H9 (cell line): ENCODE measurements around the gene MYO18B. TPM values are rescaled to one million over a fixed set of nuclear protein-coding genes. Genes with fewer than 3 reads are reported as not detected.

Source experiments
- DNase-seq: peaks from one replicate; pipeline ENCODE4 v3.0.0-alpha.2; 2017
- H2AFZ ChIP-seq: one replicate; pipeline ENCODE4 v1.6.1; 2013; ENCODE audit warnings: mild to moderate bottlenecking, low read length, control low read depth, moderate library complexity
- H2AK5ac ChIP-seq: 2 replicates; pipeline ENCODE4 v1.6.1; 2013; ENCODE audit warnings: low read length, control low read depth, mixed read lengths; ENCODE audit not compliant: insufficient read length
- H2BK120ac ChIP-seq: one replicate; pipeline ENCODE4 v1.6.1; 2013; ENCODE audit warnings: low read depth, mild to moderate bottlenecking, low read length, control low read depth, inconsistent platforms; ENCODE audit not compliant: poor library complexity, severe bottlenecking
- H2BK12ac ChIP-seq: 2 replicates; pipeline ENCODE4 v1.6.1; 2013; ENCODE audit warnings: low read length, control low read depth, mixed read lengths, low read depth; ENCODE audit not compliant: insufficient read length
- H2BK15ac ChIP-seq: 2 replicates; pipeline ENCODE4 v1.6.1; 2013; ENCODE audit warnings: low read depth, low read length, control low read depth
- H2BK20ac ChIP-seq: one replicate; pipeline ENCODE4 v1.6.1; 2013; ENCODE audit warnings: low read depth, mild to moderate bottlenecking, low read length, control low read depth, inconsistent platforms; ENCODE audit not compliant: poor library complexity, severe bottlenecking
- H2BK5ac ChIP-seq: 2 replicates; pipeline ENCODE4 v1.6.1; 2013; ENCODE audit warnings: low read length, control low read depth, mixed read lengths; ENCODE audit not compliant: insufficient read length
- H3K14ac ChIP-seq: 2 replicates; pipeline ENCODE4 v1.6.1; 2013; ENCODE audit warnings: low read length, control low read depth; ENCODE audit not compliant: insufficient read depth
- H3K18ac ChIP-seq: 2 replicates; pipeline ENCODE4 v1.6.1; 2013; ENCODE audit warnings: low read depth, mild to moderate bottlenecking, mixed read lengths, low read length, control low read depth; ENCODE audit not compliant: insufficient read length
- H3K23ac ChIP-seq: 2 replicates; pipeline ENCODE4 v1.6.1; 2013; ENCODE audit warnings: low read length, control low read depth, mixed read lengths, low read depth; ENCODE audit not compliant: insufficient read length
- H3K23me2 ChIP-seq: 2 replicates; pipeline ENCODE4 v1.6.1; 2013; ENCODE audit warnings: low read depth, mild to moderate bottlenecking, mixed read lengths, low read length, control low read depth; ENCODE audit not compliant: insufficient read length, poor library complexity, severe bottlenecking
- H3K27ac ChIP-seq: 2 replicates; pipeline ENCODE4 v1.5.1; 2013; ENCODE audit warnings: low read length, control low read depth, mixed read lengths, low read depth; ENCODE audit not compliant: insufficient read length
- H3K27me3 ChIP-seq: 2 replicates; pipeline ENCODE4 v1.6.1; 2013; ENCODE audit warnings: low read length, control low read depth, inconsistent platforms; ENCODE audit not compliant: insufficient read depth
- H3K4ac ChIP-seq: 2 replicates; pipeline ENCODE4 v1.6.1; 2013; ENCODE audit warnings: low read depth, mild to moderate bottlenecking, control low read depth, inconsistent platforms, low read length, moderate library complexity
- H3K4me1 ChIP-seq: 2 replicates; pipeline ENCODE4 v1.6.1; 2013; ENCODE audit warnings: low read length, control low read depth, inconsistent platforms; ENCODE audit not compliant: insufficient read depth
- H3K4me2 ChIP-seq: 2 replicates; pipeline ENCODE4 v1.6.1; 2013; ENCODE audit warnings: low read length, control low read depth, mixed read lengths; ENCODE audit not compliant: insufficient read length, insufficient read depth
- H3K56ac ChIP-seq: 2 replicates; pipeline ENCODE4 v1.6.1; 2013; ENCODE audit warnings: low read depth, mild to moderate bottlenecking, mixed read lengths, low read length, control low read depth; ENCODE audit not compliant: insufficient read length
- H3K79me1 ChIP-seq: 2 replicates; pipeline ENCODE4 v1.6.1; 2013; ENCODE audit warnings: low read depth, mild to moderate bottlenecking, moderate library complexity, low read length, control low read depth, inconsistent platforms; ENCODE audit not compliant: insufficient read depth, poor library complexity, severe bottlenecking
- H3K79me2 ChIP-seq: 2 replicates; pipeline ENCODE4 v1.6.1; 2013; ENCODE audit warnings: low read length, control low read depth, inconsistent platforms; ENCODE audit not compliant: insufficient read depth
- H3K9ac ChIP-seq: 2 replicates; pipeline ENCODE4 v1.6.1; 2013; ENCODE audit warnings: low read length, control low read depth, mixed read lengths; ENCODE audit not compliant: insufficient read length; ENCODE audit errors: extremely low read depth
- H3K9me3 ChIP-seq: one replicate; pipeline ENCODE4 v1.6.1; 2013; ENCODE audit warnings: low read depth, low read length, inconsistent platforms; ENCODE audit not compliant: control insufficient read depth
- H3T11ph ChIP-seq: one replicate; pipeline ENCODE4 v1.6.1; 2013; ENCODE audit warnings: mild to moderate bottlenecking, low read length, control low read depth, inconsistent platforms
- H4K20me1 ChIP-seq: one replicate; pipeline ENCODE4 v1.6.1; 2013; ENCODE audit not compliant: control insufficient read depth, insufficient read length, insufficient read depth
- H4K5ac ChIP-seq: 2 replicates; pipeline ENCODE4 v1.6.1; 2013; ENCODE audit warnings: low read depth, mild to moderate bottlenecking, mixed read lengths, low read length, control low read depth; ENCODE audit not compliant: insufficient read length
- H4K8ac ChIP-seq: replicated peaks from 2 replicates; pipeline ENCODE4 v1.6.1; 2013; ENCODE audit warnings: low read length, control low read depth, mixed read lengths, low read depth; ENCODE audit not compliant: insufficient read length
- H4K91ac ChIP-seq: 2 replicates; pipeline ENCODE4 v1.6.1; 2013; ENCODE audit warnings: low read depth, mild to moderate bottlenecking, moderate library complexity, mixed read lengths, low read length, control low read depth; ENCODE audit not compliant: insufficient read length
- H3K27ac Mint-ChIP-seq, 3 experiments: 2 replicates in 2 of 3; 3 replicates in 1 of 3; pipeline ENCODE4 v1.8.0; 2020 to 2021; ENCODE audit warnings: mixed read lengths in 3 of 3, mild to moderate bottlenecking in 1 of 3, moderate library complexity in 1 of 3
- H3K27me3 Mint-ChIP-seq: 2 replicates; pipeline ENCODE4 v1.8.0; 2021; ENCODE audit warnings: low read depth, mild to moderate bottlenecking, moderate library complexity, mixed read lengths
- H3K36me3 Mint-ChIP-seq, 3 experiments: 2 replicates in 2 of 3; 3 replicates in 1 of 3; pipeline ENCODE4 v1.8.0; 2020 to 2021; ENCODE audit warnings: low read depth in 3 of 3, mixed read lengths in 3 of 3; ENCODE audit not compliant: insufficient read depth in 1 of 3
- H3K4me1 Mint-ChIP-seq, 2 experiments: 2 replicates each; pipeline ENCODE4 v1.8.0; 2020; ENCODE audit warnings: mixed read lengths in 2 of 2
- H3K4me3 Mint-ChIP-seq, 2 experiments: 2 replicates in 1 of 2; 3 replicates in 1 of 2; pipeline ENCODE4 v1.8.0; 2020 to 2021; ENCODE audit warnings: mild to moderate bottlenecking in 2 of 2, mixed read lengths in 2 of 2, moderate library complexity in 1 of 2
- H3K9me3 Mint-ChIP-seq, 2 experiments: 2 replicates in 1 of 2; 3 replicates in 1 of 2; pipeline ENCODE4 v1.8.0; 2020; ENCODE audit warnings: mild to moderate bottlenecking in 2 of 2, mixed read lengths in 2 of 2, moderate library complexity in 1 of 2
- WGBS: extraction: QIAGEN DNeasy Blood & Tissue Kit; methylation state at CpG from one replicate; pipeline ENCODE4 v1.1.7; 2013; ENCODE audit warnings: missing lambda C conversion rate, low lambda C conversion rate, mixed read lengths; ENCODE audit not compliant: insufficient read length; ENCODE audit errors: extremely low coverage; 5-methylcytosine and 5-hydroxymethylcytosine counted together
- total RNA-seq: library from RNA; stranded (reverse); gene quantifications from 2 replicates; pipeline ENCODE4 v1.2.1, GENCODE V29; 2021
- TF ChIP-seq, protein P1 (sequence below): fragments of 200-600 bp; sonication (generic); conservative IDR thresholded peaks from 3 replicates; pipeline ENCODE4 v1.8.0; 2021; ENCODE audit warnings: antibody characterized with exemption, mild to moderate bottlenecking

The MYO18B gene
- total RNA-seq, 1 experiment from 2014 or later, result 0.46 TPM

DNA sequence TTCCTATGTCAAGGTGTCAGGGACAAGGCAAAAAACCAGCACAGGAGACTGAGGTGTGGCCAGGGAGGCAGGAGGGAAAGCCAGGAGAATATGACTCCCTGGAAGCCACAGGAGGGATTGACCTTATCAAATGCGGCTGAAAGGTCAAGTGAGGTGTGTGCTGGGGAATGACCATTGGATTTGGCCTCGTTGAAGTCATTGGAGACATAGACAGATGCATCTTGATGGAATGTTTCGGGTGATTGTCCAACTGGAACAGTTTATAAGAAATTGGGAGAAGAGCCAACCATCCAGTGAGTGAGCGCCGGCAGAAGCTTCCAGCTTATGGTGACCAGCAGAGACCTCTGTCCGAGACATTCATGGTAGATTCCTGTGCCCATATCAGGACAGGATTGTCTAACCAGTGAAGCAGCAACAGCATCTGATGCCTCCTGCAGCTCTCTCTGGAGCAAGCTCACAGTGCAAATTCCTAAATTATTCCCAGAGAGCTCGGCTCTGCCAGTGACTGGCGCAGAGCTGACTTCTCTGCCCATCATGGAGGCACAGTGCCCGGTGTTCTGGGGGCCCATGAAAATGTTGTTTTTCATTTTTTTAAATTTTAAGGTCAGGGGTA lies 95.4 kb downstream of the MYO18B start:
- Histone ChIP-seq H4K8ac (no peak overlapping the region), H3K4me2 (no peak overlapping the region), H3K56ac (no peak overlapping the region), H3K23ac (no peak overlapping the region), H2BK20ac (no peak overlapping the region), H2BK120ac (no peak overlapping the region), H2BK5ac (no peak overlapping the region), H4K20me1 (no peaks in the 10 kb centered on the region), H3K9ac (no peak overlapping the region), H3K27ac (no peak overlapping the region), H4K5ac (no peak overlapping the region), H2AK5ac (no peak overlapping the region), H3K27me3 (no peaks in the 10 kb centered on the region), H3K23me2 (no peaks in the 10 kb centered on the region), H3K14ac (no peak overlapping the region), H2BK15ac (no peak overlapping the region), H3K4ac (no peak overlapping the region), H3K79me1 (no peaks in the 10 kb centered on the region), H3T11ph (no peak overlapping the region), H3K4me1 (no peaks in the 10 kb centered on the region), H2BK12ac (no peak overlapping the region), H4K91ac (no peak overlapping the region), H3K79me2 (no peaks in the 10 kb centered on the region), H3K18ac (no peak overlapping the region), H2AFZ (no peak overlapping the region), H3K9me3 (no peaks in the 10 kb centered on the region)
- no peak for DNase-seq
- Mint-ChIP-seq H3K4me3 (no peak overlapping the region), H3K4me1 (peaks cover 0 to 3% of the 10 kb centered on the region in 2 experiments; a peak in 2 of 4 replicates), H3K27me3 (peaks cover 7% of the 10 kb centered on the region), H3K9me3 (no peaks in the 10 kb centered on the region), H3K27ac (no peak overlapping the region), H3K36me3 (no peaks in the 10 kb centered on the region)
- no CpG with 5 or more reads among the region's 9 CpGs for WGBS
- TF ChIP-seq, protein P1, sequence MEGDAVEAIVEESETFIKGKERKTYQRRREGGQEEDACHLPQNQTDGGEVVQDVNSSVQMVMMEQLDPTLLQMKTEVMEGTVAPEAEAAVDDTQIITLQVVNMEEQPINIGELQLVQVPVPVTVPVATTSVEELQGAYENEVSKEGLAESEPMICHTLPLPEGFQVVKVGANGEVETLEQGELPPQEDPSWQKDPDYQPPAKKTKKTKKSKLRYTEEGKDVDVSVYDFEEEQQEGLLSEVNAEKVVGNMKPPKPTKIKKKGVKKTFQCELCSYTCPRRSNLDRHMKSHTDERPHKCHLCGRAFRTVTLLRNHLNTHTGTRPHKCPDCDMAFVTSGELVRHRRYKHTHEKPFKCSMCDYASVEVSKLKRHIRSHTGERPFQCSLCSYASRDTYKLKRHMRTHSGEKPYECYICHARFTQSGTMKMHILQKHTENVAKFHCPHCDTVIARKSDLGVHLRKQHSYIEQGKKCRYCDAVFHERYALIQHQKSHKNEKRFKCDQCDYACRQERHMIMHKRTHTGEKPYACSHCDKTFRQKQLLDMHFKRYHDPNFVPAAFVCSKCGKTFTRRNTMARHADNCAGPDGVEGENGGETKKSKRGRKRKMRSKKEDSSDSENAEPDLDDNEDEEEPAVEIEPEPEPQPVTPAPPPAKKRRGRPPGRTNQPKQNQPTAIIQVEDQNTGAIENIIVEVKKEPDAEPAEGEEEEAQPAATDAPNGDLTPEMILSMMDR, result no peak
